Type B pancreatic cell (in vitro differentiated cells): ENCODE measurements around the gene RPL28. TPM values are rescaled to one million over a fixed set of nuclear protein-coding genes. Genes with fewer than 3 reads are reported as not detected.

Source experiments
- DNase-seq: peaks from one replicate; pipeline ENCODE4 v3.0.0; 2021; ENCODE audit warnings: mixed read lengths; ENCODE audit not compliant: unreplicated experiment; ENCODE audit errors: extremely low spot score
- H3K27ac Mint-ChIP-seq: 2 replicates; pipeline ENCODE4 v1.8.0; 2021; ENCODE audit warnings: mild to moderate bottlenecking, mixed read lengths
- H3K27me3 Mint-ChIP-seq: 2 replicates; pipeline ENCODE4 v1.8.0; 2021; ENCODE audit warnings: mixed read lengths
- H3K36me3 Mint-ChIP-seq: 2 replicates; pipeline ENCODE4 v1.8.0; 2021; ENCODE audit warnings: mixed read lengths
- H3K4me1 Mint-ChIP-seq: one replicate; pipeline ENCODE4 v1.8.0; 2021; ENCODE audit warnings: mixed read lengths; ENCODE audit not compliant: unreplicated experiment
- H3K4me3 Mint-ChIP-seq: 2 replicates; pipeline ENCODE4 v1.8.0; 2021; ENCODE audit warnings: mild to moderate bottlenecking, mixed read lengths
- H3K9me3 Mint-ChIP-seq: 2 replicates; pipeline ENCODE4 v1.8.0; 2021; ENCODE audit warnings: mixed read lengths
- CTCF ChIP-seq: fragments of 200-600 bp; sonication (generic); conservative IDR thresholded peaks from 2 replicates; pipeline ENCODE4 v1.5.0; 2021; ENCODE audit warnings: antibody characterized with exemption, mild to moderate bottlenecking
- total RNA-seq: library from RNA; stranded (reverse); gene quantifications from 2 replicates; pipeline ENCODE4 v1.2.1, GENCODE V29; 2021; ENCODE audit warnings: low replicate concordance

Gene RPL28
- total RNA-seq, 1 donor from 2014 or later: 1,799 TPM

GRCh38 chr19:55376241-55376933 is 9.3 kb upstream of the RPL28 start, which contains the start of gene TMEM190:
TMEM190 (plus strand) TSS chr19:55376826; CDS start chr19:55376854, 28 bp downstream.
- H3K4me1 Mint-ChIP-seq: peaks cover 11% of the 10 kb centered on the region
- H3K36me3 Mint-ChIP-seq: no peaks in the 10 kb centered on the region
- DNase-seq: no peak
- peaks cover 37% of the 10 kb centered on the region for H3K27me3 Mint-ChIP-seq
- H3K9me3 Mint-ChIP-seq: no peaks in the 10 kb centered on the region
- TF ChIP-seq CTCF: no peak
- H3K4me3 Mint-ChIP-seq: peak within 1 kb of the TSS; percentile 21
- H3K27ac Mint-ChIP-seq: no peak within 1 kb of the TSS

GRCh38 chr19:55377356-55378131 is 8.2 kb upstream of the RPL28 start:
- Mint-ChIP-seq H3K27ac (no peak overlapping the region), H3K4me3 (no peak overlapping the region), H3K4me1 (peaks cover 11% of the 10 kb centered on the region)

GRCh38 chr19:55379174-55379573 is 6.6 kb upstream of the RPL28 start:
- H3K27ac Mint-ChIP-seq: peak overlapping the region; percentile 37
- peaks cover 6% of the 10 kb centered on the region for H3K9me3 Mint-ChIP-seq
- peaks cover 28% of the 10 kb centered on the region for H3K27me3 Mint-ChIP-seq
- H3K36me3 Mint-ChIP-seq: peaks cover 5% of the 10 kb centered on the region
- no peak for DNase-seq
- peaks cover 5% of the 10 kb centered on the region for H3K4me1 Mint-ChIP-seq
- no peak for TF ChIP-seq CTCF
- peak overlapping the region; percentile 23 for H3K4me3 Mint-ChIP-seq

More at GRCh38 chr19:55377356-55378131, 8.2 kb upstream of the RPL28 start:
- H3K36me3 Mint-ChIP-seq: peaks cover 5% of the 10 kb centered on the region
- peaks cover 6% of the 10 kb centered on the region for H3K9me3 Mint-ChIP-seq
- H3K27me3 Mint-ChIP-seq: peaks cover 34% of the 10 kb centered on the region
- TF ChIP-seq CTCF: no peak
- no peak for DNase-seq

- H3K27ac Mint-ChIP-seq: peak overlapping the region; percentile 40
- peaks cover 16% of the 10 kb centered on the region for H3K36me3 Mint-ChIP-seq
- H3K4me1 Mint-ChIP-seq: peaks cover 12% of the 10 kb centered on the region
- DNase-seq: no peak
- TF ChIP-seq CTCF: no peak
- H3K4me3 Mint-ChIP-seq: peak overlapping the region; percentile 85
- peaks cover 6% of the 10 kb centered on the region for H3K9me3 Mint-ChIP-seq
- peaks cover 17% of the 10 kb centered on the region for H3K27me3 Mint-ChIP-seq
These were observed 3.7 kb upstream of the RPL28 start for GRCh38 chr19:55382013-55382412.

GRCh38 chr19:55382522-55383054 is 3.1 kb upstream of the RPL28 start:
- Mint-ChIP-seq H3K36me3 (peaks cover 16% of the 10 kb centered on the region), H3K27me3 (peaks cover 17% of the 10 kb centered on the region), H3K4me1 (peaks cover 17% of the 10 kb centered on the region), H3K9me3 (peaks cover 6% of the 10 kb centered on the region), H3K4me3 (peak overlapping the region; percentile 85), H3K27ac (peak overlapping the region; percentile 40)
- no peak for DNase-seq
- no peak for TF ChIP-seq CTCF
